Effector CD4-positive, alpha-beta T cell (primary cell): ENCODE data around the gene DSCAM.

Experiments
- DNase-seq: peaks from one replicate; pipeline ENCODE4 v3.0.0-alpha.2; 2020

Gene DSCAM

GRCh38 chr21:40660461-40660860, 186.5 kb downstream of the DSCAM start:
- no peak for DNase-seq

DNA sequence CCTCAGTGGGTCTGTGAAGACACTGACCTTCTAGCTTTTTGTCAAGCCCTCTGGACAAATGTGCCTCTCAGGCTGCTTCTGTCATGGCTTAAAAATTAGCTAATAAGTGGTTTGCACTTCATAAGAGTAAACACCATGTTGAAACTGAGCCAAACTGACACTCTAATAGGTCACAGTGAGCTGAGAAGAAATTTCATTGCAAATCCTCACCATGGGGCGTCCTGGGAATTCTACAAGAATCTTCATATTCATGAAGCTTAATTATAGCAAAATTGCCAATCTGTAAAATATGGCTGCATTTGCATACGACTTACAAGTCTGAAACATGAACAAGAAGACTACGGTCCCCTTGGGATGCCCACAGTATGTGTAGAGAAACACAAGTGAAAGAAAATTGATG, 188.6 kb downstream of the DSCAM start:
- no peak for DNase-seq

DNA sequence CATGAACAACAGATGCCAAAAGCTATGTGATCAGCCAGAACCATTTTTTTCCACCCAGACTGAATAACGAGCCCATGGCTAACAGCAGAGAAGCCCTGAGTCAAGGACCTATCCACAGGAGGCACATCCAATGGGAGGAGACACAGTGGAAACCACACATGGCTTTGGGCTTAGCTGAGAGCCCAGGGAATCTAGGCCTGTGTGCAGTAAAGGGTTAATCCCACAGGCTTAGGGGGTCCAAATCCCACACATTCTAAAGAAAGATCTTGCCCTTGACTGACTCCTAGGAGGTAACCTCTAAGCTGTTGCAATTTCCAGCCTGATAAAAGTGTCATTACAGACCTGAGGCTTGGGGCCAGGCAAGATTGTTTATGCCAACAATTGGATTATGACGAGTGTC, 194.5 kb downstream of the DSCAM start:
- DNase-seq, result no peak

- no peak for DNase-seq
Measured at GRCh38 chr21:40647706-40648105, 199.3 kb downstream of the DSCAM start.

GRCh38 chr21:40646651-40647050, 200.3 kb downstream of the DSCAM start:
- DNase-seq, result no peak

DNA sequence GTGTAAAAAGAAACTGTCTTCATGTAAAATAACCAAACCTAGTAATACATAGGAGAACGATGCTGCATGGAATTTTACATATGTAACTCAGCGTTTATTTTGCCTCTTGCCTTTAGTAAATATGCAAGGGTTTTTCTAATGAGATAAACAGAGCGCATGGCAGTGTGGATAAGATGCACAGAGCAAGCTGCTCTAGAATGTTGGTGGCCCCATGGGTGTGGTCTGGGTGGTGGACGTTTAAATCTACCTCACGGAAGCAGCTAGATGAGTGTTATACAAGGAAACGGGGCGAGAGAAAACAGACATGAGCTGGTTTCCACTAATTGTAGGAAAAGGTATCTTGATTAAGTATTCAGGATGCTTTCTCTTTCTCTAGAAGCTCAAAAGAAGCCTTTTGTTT, 205.9 kb downstream of the DSCAM start:
- no peak for DNase-seq

DNA sequence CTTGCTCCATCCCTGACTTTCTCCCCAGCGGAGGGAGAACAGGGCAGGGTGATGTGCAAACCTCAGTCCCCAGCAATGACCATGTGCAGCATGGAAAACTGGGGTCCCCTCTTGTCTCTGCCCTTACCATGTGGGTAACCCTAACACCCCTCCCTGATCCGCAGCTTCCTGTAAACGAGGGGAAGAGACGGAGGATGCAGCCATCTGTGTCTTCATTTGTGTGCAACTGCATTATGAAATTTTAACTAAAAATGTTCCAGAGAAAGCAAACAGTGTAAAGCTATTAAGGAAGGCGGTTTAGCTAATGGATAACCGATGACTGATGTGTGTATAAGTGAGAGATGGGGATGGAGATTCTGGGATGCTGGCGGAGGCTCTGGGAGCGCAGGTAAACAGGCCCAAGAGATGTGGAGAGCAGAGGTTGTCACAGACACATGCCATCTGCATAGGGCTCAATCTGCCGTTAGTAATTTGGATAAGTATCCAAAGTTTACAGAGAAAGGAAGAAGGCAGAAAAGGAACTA, 206.6 kb downstream of the DSCAM start:
- DNase-seq, result no peak

GRCh38 chr21:40639616-40640194, 207.3 kb downstream of the DSCAM start:
- no peak for DNase-seq

DNA sequence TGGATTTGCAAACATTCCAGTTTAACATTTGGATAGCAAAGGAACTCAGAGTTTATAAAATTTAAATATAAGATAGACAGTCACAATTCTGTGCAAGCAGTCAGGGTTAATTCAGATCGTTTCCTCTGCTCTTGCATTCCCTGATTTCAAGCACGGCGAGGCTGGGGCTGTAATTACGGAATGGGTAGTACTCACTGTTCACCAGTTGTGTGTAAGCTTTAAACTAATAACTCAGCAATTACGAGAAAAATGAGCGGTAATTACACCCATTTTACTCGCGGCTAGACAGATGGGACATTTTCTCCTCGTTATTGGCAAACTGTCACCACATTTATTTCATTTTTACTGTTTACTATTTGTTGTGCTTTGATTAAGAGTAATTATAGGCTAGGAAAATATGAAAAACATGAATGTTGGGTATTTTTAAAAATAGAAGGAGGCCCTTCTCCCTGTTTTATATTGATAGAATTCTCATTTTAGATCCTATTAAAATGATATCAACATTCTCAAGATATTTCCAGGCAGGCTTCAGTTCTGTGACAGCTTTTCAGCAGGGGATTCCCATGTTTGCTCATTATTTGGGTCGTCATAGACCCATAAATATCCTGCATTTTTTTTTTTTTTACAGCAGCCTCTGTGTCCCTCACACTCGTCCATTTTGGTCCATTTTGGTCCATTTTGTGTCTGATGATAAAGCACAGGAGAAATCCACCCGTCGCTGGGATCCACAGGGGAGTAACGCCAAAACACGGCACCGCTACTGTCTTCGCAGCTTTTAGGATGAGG, 208.3 kb downstream of the DSCAM start:
- no peak for DNase-seq

- DNase-seq, result no peak
Measured at GRCh38 chr21:40636026-40636425, 210.9 kb downstream of the DSCAM start.

GRCh38 chr21:40635391-40635790, 211.6 kb downstream of the DSCAM start:
- no peak for DNase-seq

DNA sequence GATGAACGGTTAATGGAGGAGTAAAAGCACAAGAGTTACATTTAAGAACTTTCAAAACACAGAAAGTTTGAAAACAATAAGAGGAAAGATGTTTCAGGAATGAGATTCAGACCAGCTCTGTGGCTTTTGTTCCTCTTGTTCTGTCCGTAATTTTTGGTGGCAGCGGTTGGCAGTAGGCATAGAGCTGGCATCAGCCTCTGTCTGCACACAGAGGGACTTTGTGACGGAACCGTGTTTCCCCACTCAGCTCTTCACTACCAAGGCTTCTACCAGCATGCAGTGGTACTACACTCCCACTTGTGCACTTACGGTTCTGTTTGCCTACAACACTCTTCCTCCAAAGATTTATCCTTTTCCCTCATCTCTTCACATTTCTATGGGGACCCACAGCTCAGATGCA, 212.8 kb downstream of the DSCAM start:
- DNase-seq, result no peak

- no peak for DNase-seq
Measured at GRCh38 chr21:40633048-40633447, 213.9 kb downstream of the DSCAM start.

DNA sequence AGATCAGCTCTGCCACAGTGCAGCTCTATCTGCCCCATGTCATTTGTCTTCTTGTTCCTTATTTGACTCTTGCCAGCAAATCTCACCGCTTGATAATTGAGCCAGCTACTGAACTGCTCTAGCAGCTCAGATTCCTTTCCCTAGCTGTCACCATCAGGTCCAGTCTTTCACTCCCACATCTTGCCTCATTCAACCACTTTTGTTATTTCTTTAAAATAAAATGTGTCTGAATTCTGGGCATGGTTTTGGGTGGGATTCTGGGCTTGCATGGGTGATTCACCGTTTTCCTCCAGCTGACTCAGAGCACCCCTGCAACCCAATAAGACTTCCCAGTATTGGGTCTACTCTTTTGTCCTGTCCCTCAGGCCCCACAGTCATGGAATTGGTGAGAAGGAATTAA, 215.7 kb downstream of the DSCAM start:
- no peak for DNase-seq

DNA sequence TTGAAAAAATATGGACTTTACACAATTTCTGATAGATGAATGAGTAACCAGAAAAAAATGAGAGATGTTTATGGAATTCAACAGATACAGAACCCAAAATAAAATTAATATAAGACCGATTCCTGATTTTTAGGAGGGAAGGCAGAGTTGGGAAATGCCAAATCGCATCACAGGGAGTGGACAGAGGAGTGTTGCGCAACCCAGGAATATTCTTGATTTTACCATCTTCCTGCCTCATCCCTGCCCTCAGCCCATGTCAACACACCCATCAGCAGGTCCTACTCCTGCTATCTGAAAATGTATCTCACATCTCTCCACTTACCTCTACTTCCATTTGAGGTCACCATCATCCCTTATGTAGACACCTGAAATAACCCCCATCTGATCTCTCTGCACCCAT, 221.0 kb downstream of the DSCAM start:
- DNase-seq, result no peak

DNA sequence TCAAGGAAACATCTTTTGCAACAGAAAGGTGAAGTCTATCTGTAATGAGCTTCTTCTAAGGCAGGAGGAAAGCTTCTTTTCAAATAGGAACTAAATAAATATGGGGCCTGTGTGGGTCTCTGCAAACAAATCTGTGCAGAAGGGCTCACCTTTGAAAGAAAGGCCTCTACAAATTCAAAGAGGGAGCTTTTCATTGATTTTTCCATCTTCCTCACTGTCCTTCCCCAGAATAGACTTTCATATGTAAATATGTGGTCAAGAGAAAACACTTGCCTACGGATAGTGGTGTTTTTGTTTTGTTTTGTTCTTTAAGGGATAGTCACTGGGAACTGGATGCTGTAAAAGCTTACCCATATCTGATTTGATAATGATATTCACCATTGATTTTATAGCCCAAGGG, 223.4 kb downstream of the DSCAM start:
- DNase-seq, result no peak

DNA sequence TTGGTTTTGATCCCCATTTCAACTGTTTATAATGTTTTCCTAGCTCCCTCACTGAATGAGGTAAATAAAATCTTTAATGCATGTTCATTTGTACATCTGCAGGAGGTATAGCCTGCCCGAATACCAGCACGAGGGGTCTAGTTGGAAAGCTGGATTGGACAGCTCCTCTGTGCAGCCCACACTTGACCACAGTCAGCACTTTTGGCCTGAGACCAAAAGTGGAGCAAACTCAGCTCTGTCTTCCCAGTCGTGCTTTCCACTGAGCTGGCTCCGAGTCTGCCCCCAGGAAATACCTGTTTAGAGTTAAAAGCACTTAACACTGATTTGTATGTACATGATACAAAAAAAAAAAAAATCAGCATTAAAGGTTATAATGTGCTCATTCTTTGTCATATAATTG, 224.4 kb downstream of the DSCAM start:
- DNase-seq, result no peak

DNA sequence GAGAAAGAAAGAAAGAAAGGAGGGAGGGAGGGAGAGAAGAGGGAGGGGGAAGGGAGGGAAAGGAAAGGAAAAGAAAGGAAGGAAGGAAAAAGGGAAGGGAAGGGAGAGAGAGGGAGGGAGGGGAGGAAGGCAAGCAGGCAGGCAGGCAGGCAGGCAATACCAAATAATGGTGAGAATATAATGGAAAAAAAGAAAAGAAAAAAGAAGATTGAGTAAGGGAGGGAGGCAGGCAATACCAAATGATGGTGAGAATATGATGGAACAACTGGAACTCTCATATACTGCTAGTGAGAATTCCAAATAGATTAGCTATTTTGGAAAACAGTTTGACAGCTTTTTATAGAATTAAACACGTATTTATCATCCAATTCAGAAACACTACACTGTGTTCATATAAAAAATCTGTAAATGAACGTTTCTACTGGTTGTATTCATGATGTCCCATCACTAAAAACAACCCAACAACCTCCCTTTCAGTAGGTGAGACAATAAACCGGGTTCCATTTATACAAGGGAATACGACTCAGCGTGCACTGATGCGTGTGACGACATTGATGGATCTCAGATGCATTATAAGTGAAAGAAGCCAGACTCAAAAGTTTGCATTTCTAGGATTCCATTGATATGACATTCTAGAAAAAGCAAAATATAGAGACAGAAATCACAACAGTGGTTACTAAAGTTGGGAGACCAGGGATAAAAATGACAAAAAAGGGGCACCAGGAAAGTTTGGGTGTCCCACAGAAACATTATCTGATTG, 226.4 kb downstream of the DSCAM start:
- DNase-seq, result no peak

- no peak for DNase-seq
Measured at GRCh38 chr21:40618191-40618973, 228.6 kb downstream of the DSCAM start.

GRCh38 chr21:40616377-40616704, 230.6 kb downstream of the DSCAM start:
- DNase-seq, result no peak

- no peak for DNase-seq
Measured at GRCh38 chr21:40615505-40616376, 231.2 kb downstream of the DSCAM start.

DNA sequence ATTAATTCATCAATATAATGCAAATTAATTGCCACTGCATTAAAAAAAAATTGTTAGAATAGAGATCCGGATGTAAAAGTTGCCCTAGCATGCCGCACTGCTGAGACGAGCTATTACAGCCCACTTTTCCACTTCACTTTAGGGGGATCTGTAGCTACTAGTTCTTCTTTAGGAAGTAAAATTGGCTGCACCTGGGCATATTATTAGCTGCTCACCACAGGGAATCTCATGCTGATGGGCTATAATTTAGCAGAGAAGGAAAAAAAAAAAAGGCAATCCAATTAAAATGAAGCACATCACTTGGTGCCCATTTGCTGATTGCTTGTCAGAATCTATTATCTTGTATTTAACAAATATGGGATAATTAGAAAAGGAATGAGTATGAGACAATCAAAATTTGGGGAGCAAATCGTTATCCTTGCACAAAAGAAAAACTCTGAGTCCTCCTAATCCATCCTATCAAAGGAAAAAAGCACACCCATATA, 233.4 kb downstream of the DSCAM start:
- no peak for DNase-seq
